HepG2 (cell line): Measurements from ENCODE around the gene GTSF1L. TPM values are rescaled to one million over a fixed set of nuclear protein-coding genes. Genes with fewer than 3 reads are reported as not detected.

Experiments used
- ATAC-seq: fragments of 200-7000 bp; cut with Tn5 transposase; 3 replicates; pipeline ENCODE4 v1.9.1; 2020; ENCODE audit warnings: mild to moderate bottlenecking, moderate library complexity
- BruUV-seq: library from RNA; stranded (reverse); fragments of 400-500 nt; replicated peaks from 2 replicates; lab custom pipeline; 2021; lab: Mats Ljungman, UMichigan
- CTCF ChIA-PET: fragments of 300-600 bp; formaldehyde crosslinking; extraction: SDS; loops from one replicate; lab custom pipeline; 2021; ENCODE audit warnings: low total read pairs, inconsistent platforms, low intra/inter-chr PET ratio; lab: Yijun Ruan, JAX
- POLR2A ChIA-PET: fragments of 350-600 bp; sonication (Branson Sonifier 250); formaldehyde crosslinking; loops from one replicate; lab custom pipeline; 2020; ENCODE audit warnings: antibody characterized with exemption, inconsistent platforms; lab: Yijun Ruan, JAX
- DNase-seq: peaks from one replicate; pipeline ENCODE4 v3.0.0-alpha.2; 2015; ENCODE audit warnings: low spot score
- FAIRE-seq: peaks from 3 replicates; lab custom pipeline; 2011; peaks lifted over from hg19 to GRCh38; lab: Jason Lieb, UNC
- H2AFZ ChIP-seq: one replicate; pipeline ENCODE4 v1.6.1; 2011; ENCODE audit warnings: low read length, inconsistent platforms
- H3K27ac ChIP-seq: fragments of 300-600 bp; 3 replicates; pipeline ENCODE4 v1.8.0; 2011; ENCODE audit warnings: mixed run types, mild to moderate bottlenecking, mixed read lengths, low read length, inconsistent platforms; ENCODE audit not compliant: insufficient read depth; ENCODE audit errors: extremely low read length
- H3K27me3 ChIP-seq, 2 experiments: fragments of 200-600 bp in 1 of 2; 2 replicates in 1 of 2; 3 replicates in 1 of 2; pipeline versions ENCODE4 v1.6.0 to v1.8.0; 2011; ENCODE audit warnings: low read length in 2 of 2, mild to moderate bottlenecking in 2 of 2, moderate library complexity in 2 of 2, inconsistent platforms in 1 of 2; ENCODE audit not compliant: insufficient read depth in 2 of 2, control insufficient read depth in 1 of 2
- H3K36me3 ChIP-seq, 2 experiments: fragments of 200-600 bp in 1 of 2; replicated peaks in 1 of 2; 2 replicates in 1 of 2; 3 replicates in 1 of 2; pipeline versions ENCODE4 v1.5.1 to v1.8.0; 2011; ENCODE audit warnings: low read length in 2 of 2, inconsistent platforms in 1 of 2; ENCODE audit not compliant: insufficient read depth in 2 of 2, control insufficient read depth in 1 of 2
- H3K4me1 ChIP-seq: 2 replicates; pipeline ENCODE4 v1.5.1; 2012; ENCODE audit warnings: low read length, inconsistent platforms; ENCODE audit not compliant: insufficient read depth
- H3K4me2 ChIP-seq: 2 replicates; pipeline ENCODE4 v1.6.0; 2011; ENCODE audit warnings: low read depth, low read length, inconsistent platforms
- H3K4me3 ChIP-seq, 3 experiments: fragments of 200-600 bp in 1 of 3; sonication (generic), shearing (Covaris generic) in 1 of 3; replicated peaks in 1 of 3; 2 replicates each; pipeline ENCODE4 v1.5.1; 2011 to 2016; ENCODE audit warnings: low read length in 3 of 3, inconsistent platforms in 2 of 3, low read depth in 2 of 3, mild to moderate bottlenecking in 2 of 3, control low read depth in 1 of 3, mixed read lengths in 1 of 3; ENCODE audit not compliant: insufficient read depth in 1 of 3
- H3K79me2 ChIP-seq: one replicate; pipeline ENCODE4 v1.6.1; 2011; ENCODE audit warnings: low read length, inconsistent platforms; ENCODE audit not compliant: insufficient read depth
- H3K9ac ChIP-seq: 2 replicates; pipeline ENCODE4 v1.6.0; 2011; ENCODE audit warnings: mild to moderate bottlenecking, low read depth, low read length, inconsistent platforms; ENCODE audit not compliant: insufficient read depth
- H3K9me3 ChIP-seq: 2 replicates; pipeline ENCODE4 v1.5.1; 2012; ENCODE audit warnings: mild to moderate bottlenecking, low read length
- H4K20me1 ChIP-seq: 2 replicates; pipeline ENCODE4 v1.6.0; 2011; ENCODE audit warnings: inconsistent platforms, mild to moderate bottlenecking, low read length, moderate library complexity; ENCODE audit not compliant: insufficient read depth
- ATF4 ChIP-seq, 2 experiments: fragments of 450-650 bp in 1 of 2; sonication (generic) in 1 of 2; formaldehyde crosslinking; IDR thresholded peaks; 2 replicates each; pipeline versions ENCODE4 v1.5.0 to v1.8.0; 2020 to 2022; ENCODE audit warnings: mild to moderate bottlenecking in 1 of 2, missing genetic modification reagents in 1 of 2
- HHEX ChIP-seq: IDR thresholded peaks from 2 replicates; pipeline ENCODE4 v1.6.1; 2016; ENCODE audit warnings: control low read depth
- MEIS1 ChIP-seq: sonication (generic); formaldehyde crosslinking; IDR thresholded peaks from 2 replicates; pipeline ENCODE4 v1.9.0; 2021; ENCODE audit warnings: mild to moderate bottlenecking, missing genetic modification reagents, moderate library complexity, borderline replicate concordance
- NCOA5 ChIP-seq: sonication (generic); formaldehyde crosslinking; IDR thresholded peaks from 2 replicates; pipeline ENCODE4 v1.4.0; 2020; ENCODE audit warnings: missing genetic modification reagents
- NFYC ChIP-seq: IDR thresholded peaks from 2 replicates; pipeline ENCODE4 v1.6.1; 2016; ENCODE audit warnings: missing genetic modification reagents, missing compliant biosample characterization
- NKX3-1 ChIP-seq: sonication (generic); formaldehyde crosslinking; IDR thresholded peaks from 2 replicates; pipeline ENCODE4 v1.5.0; 2020; ENCODE audit warnings: missing genetic modification reagents
- PREB ChIP-seq: sonication (generic); formaldehyde crosslinking; IDR thresholded peaks from 2 replicates; pipeline ENCODE4 v1.4.0; 2020; ENCODE audit warnings: missing genetic modification reagents
- SOX5 ChIP-seq: IDR thresholded peaks from 2 replicates; pipeline ENCODE4 v1.6.1; 2016; ENCODE audit warnings: borderline replicate concordance
- SRSF4 ChIP-seq: fragments of 200-400 bp; formaldehyde crosslinking; IDR thresholded peaks from one replicate; pipeline ENCODE4 v1.6.1; 2018; ENCODE audit warnings: mild to moderate bottlenecking, low read depth, low read length, moderate library complexity; ENCODE audit not compliant: poor library complexity, severe bottlenecking
- SRY ChIP-seq: sonication (generic); formaldehyde crosslinking; IDR thresholded peaks from 2 replicates; pipeline ENCODE4 v1.8.0; 2022; ENCODE audit warnings: mild to moderate bottlenecking, missing genetic modification reagents
- ZNF292 ChIP-seq: sonication (generic); formaldehyde crosslinking; IDR thresholded peaks from 2 replicates; pipeline ENCODE4 v1.8.1; 2022; ENCODE audit warnings: mild to moderate bottlenecking, low read depth, missing genetic modification reagents, borderline replicate concordance
- ZNF34 ChIP-seq: sonication (generic); formaldehyde crosslinking; IDR thresholded peaks from 2 replicates; pipeline ENCODE4 v1.4.0; 2020; ENCODE audit warnings: mild to moderate bottlenecking, missing genetic modification reagents, borderline replicate concordance
- ZNF629 ChIP-seq: sonication (generic); formaldehyde crosslinking; conservative IDR thresholded peaks from 2 replicates; pipeline ENCODE4 v1.5.0; 2020; ENCODE audit warnings: missing genetic modification reagents
- ZNF746 ChIP-seq: sonication (generic); formaldehyde crosslinking; IDR thresholded peaks from 2 replicates; pipeline ENCODE4 v1.8.0; 2022; ENCODE audit warnings: mild to moderate bottlenecking, missing genetic modification reagents
- ZNF790 ChIP-seq: sonication (generic); formaldehyde crosslinking; IDR thresholded peaks from 2 replicates; pipeline ENCODE4 v1.8.0; 2022; ENCODE audit warnings: missing genetic modification reagents, mild to moderate bottlenecking, borderline replicate concordance
- WGBS: methylation state at CpG from one replicate; pipeline ENCODE4 v1.1.6; 2017; ENCODE audit warnings: low lambda C conversion rate; 5-methylcytosine and 5-hydroxymethylcytosine counted together
- in situ Hi-C: cut with HindIII; loops from 2 replicates; pipeline ENCODE4 v1.10.0; 2017; ENCODE audit warnings: low pct_unique_long_range_greater_than_20kb; ENCODE audit not compliant: extremely low pct_ligation_motif_present
- intact Hi-C: fragments of 100-400 bp; cut with micrococcal nuclease; formaldehyde crosslinking; loops from one replicate; pipeline ENCODE4 v1.10.0; 2022; ENCODE audit not compliant: unreplicated experiment
- polyA plus RNA-seq, 8 experiments: library from polyadenylated mRNA; depleted of rRNA in 3 of 8; stranded (reverse) in 7 of 8; unstranded in 1 of 8; fragments of >200 nt; fragmentation: Illumina TruSeq in 4 of 8; extraction: Trizol in 4 of 8; gene quantifications; 2 replicates each; pipeline versions ENCODE4 v1.2.1 to v1.2.3, GENCODE V29; 2011 to 2016; ENCODE audit warnings: low read depth in 4 of 8, missing spikeins in 1 of 8, mixed read lengths in 1 of 8; ENCODE audit not compliant: insufficient read depth in 1 of 8
- total RNA-seq, 5 experiments: library from RNA; depleted of rRNA; stranded (reverse); fragments of >200 nt; fragmentation: Illumina TruSeq; extraction: Trizol; gene quantifications; 2 replicates each; pipeline ENCODE4 v1.2.3, GENCODE V29; 2016; ENCODE audit warnings: low read depth in 1 of 5
- TF ChIP-seq, protein P1 (sequence below): IDR thresholded peaks from 2 replicates; pipeline ENCODE4 v1.6.1; 2016; ENCODE audit warnings: low read depth, borderline replicate concordance

GTSF1L gene
- total and polyA plus RNA-seq, 2 of the 13 experiments (the other 11 are each of a cell fraction or from before 2014, with no cell fraction given): not detected

DNA sequence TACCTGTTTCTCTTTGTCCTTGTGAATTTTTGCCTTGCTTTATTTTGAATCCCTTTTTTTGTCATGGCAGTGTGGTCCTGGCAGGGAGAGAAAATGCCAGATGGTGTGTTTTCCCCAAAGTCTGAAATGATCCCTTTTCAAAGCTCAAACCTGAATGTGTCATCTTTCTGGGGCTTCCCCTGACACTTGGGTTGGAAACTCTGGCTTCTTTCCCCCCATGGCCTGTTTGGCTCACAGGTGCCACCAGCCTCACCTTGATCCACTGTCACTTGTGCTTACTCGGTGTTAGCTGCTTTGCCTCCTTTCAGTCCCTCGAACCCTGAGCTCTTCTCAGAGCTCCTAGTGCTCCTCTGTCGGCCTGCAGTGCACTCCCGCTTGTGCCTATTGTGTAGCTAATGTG is 37.6 kb downstream of the GTSF1L start:
- Histone ChIP-seq H3K4me3 (no peak overlapping the region), H2AFZ (no peak overlapping the region), H3K36me3 (peaks cover 11 to 43% of the 10 kb centered on the region in 2 experiments), H3K9ac (no peak overlapping the region), H3K4me2 (no peak overlapping the region), H4K20me1 (no peaks in the 10 kb centered on the region), H3K4me1 (no peaks in the 10 kb centered on the region), H3K27me3 (no peaks in the 10 kb centered on the region), H3K9me3 (no peaks in the 10 kb centered on the region)
- no peak for FAIRE-seq
- ChIA-PET POLR2A (interaction anchor here (1.4 kb wide), 1 partner anchor 132 kb away, joined by 4 read pairs; no protein-coding TSS in a partner anchor), CTCF (no interaction called here)
- in situ Hi-C loops: no loop called here
- BruUV-seq: no TSS peak
- TF ChIP-seq ZNF629 (CRISPR knock-in tag): no peak
- TF ChIP-seq ATF4 (CRISPR knock-in tag; IDR thresholded peaks at IDR 0.05): no peak
- TF ChIP-seq NFYC (CRISPR knock-in tag): no peak
- TF ChIP-seq, protein P1, sequence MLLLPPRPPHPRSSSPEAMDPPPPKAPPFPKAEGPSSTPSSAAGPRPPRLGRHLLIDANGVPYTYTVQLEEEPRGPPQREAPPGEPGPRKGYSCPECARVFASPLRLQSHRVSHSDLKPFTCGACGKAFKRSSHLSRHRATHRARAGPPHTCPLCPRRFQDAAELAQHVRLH (CRISPR knock-in tag): no peak
- TF ChIP-seq ZNF34 (CRISPR knock-in tag): no peak
- no peak for TF ChIP-seq MEIS1 (CRISPR knock-in tag)
- TF ChIP-seq SOX5 (CRISPR knock-in tag): no peak
- TF ChIP-seq ZNF292 (CRISPR knock-in tag): no peak
- no peak for TF ChIP-seq ZNF790 (CRISPR knock-in tag)
- no peak for TF ChIP-seq SRSF4
- no peak for TF ChIP-seq NKX3-1
- no peak for TF ChIP-seq HHEX (CRISPR knock-in tag)
- no peak for TF ChIP-seq PREB (CRISPR knock-in tag)
- TF ChIP-seq NCOA5 (CRISPR knock-in tag): no peak
- no peak for TF ChIP-seq SRY (CRISPR knock-in tag)
- no peak for TF ChIP-seq ZNF746
- TF ChIP-seq, all 625 proteins: peak for 0
- ATAC-seq: no peak
- WGBS: 95% methylated on average over 4 of the region's 4 CpGs
- Histone ChIP-seq H3K79me2 (no peaks in the 10 kb centered on the region), H3K27ac (no peak overlapping the region)
- DNase-seq: no peak
- intact Hi-C loops: no loop called here
